C1 segment of cervical spinal cord (tissue), 14 donors: ENCODE data around the gene AGBL4.
A peak's percentile ranks its signal among the peaks of the same experiment; 100 is the strongest.

Source experiments
- DNase-seq, 14 donors: peaks; one replicate each; lab custom pipeline; 2025; lab: John Stamatoyannopoulos, UW

Gene AGBL4

DNA sequence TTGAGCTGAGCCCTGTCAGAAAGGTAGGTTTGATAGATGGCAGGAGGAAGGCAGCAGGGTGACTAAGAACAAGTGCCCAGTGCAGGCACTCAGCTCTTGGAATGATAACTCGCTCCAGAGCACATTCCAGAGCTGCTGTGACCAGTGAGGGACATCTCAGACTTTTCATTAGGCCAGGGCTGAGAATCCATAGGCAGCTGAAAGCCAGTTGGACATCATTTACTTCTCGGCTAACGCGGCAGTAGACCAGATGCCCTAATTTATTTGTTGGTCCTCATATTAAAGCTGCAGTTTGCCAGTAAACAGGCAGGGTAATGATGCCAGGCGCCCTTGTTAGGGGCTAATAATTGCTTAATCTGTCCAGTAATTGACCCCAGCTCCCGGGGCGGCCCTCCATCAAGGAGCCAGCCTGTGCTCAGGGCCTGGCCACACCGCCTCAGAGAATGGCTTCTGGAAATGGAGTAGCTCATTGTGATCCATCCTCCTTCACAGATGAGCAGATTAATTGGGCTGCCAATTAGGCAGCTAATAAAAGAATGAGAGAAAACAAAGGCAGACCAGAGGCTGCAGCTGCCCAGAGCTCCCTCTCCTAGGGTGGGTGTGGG, 1369.0 kb downstream of the AGBL4 start:
- no peak for DNase-seq

DNA sequence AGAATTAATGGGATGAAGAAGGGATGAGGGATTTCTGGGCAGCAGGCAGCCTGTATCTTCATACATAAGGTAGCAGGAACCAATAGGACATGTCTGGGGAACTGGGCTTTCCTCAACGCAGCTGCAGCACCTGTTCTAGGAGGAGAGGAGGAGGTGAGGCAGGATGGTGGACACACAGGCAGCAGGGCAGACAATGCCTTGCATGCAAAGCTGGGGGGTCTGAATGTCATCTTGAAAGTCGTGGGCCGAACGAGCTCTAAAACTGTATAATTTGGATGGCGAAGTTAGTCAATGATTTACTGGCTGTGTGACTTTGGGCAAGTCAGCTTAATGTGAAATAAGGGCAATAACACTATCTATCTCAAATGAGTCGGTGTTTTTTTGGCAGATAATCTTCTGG, 1371.4 kb downstream of the AGBL4 start:
- DNase-seq: no peak

GRCh38 chr1:48649880-48650279, 1373.9 kb downstream of the AGBL4 start:
- no peak for DNase-seq

- no peak for DNase-seq
Observed at GRCh38 chr1:48645883-48646282, 1377.9 kb downstream of the AGBL4 start.

GRCh38 chr1:48644905-48645605, 1378.7 kb downstream of the AGBL4 start:
- DNase-seq: peak in 1 of 14 donors; percentile 12

DNA sequence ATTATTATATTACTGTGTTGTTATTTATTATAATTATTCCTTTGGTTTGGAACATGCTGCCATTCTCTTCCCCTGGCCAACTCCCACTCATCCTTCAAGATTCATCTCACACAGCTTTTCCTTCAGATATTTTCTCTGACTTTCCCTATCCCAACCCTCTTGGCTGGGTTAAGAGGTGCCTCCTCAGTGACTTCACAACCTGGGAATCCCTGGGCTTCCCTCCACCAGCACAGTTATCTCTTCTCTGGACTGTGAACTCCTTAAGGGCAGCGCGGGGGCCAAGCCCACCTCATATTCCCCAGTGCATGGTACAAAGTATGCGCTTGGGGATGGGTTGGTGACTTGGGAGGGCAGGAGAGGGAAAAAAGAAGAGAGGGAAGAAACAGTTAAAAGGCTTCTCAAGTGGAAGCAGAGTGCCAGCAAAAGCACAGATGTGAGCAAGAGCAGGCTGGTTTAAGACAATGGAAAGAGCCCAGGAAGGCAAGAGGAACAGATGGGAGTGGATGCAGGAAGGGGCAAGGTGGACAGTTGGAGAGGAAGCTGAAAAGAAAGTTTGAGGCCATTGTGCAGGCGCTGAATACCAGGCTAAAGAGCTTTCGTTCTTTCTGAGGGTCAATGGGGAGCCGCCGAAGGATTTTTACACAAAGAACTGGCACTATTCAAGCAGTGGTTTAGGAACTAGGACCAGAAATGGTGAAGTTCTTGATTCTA, 1379.4 kb downstream of the AGBL4 start:
- DNase-seq: no peak

- no peak for DNase-seq
Observed at GRCh38 chr1:48643193-48643592, 1380.6 kb downstream of the AGBL4 start.

- DNase-seq: no peak
Observed at GRCh38 chr1:48640836-48641492, 1382.8 kb downstream of the AGBL4 start.

- no peak for DNase-seq
Observed at GRCh38 chr1:48629867-48630266, 1393.9 kb downstream of the AGBL4 start.

- no peak for DNase-seq
Observed at GRCh38 chr1:48627486-48627885, 1396.3 kb downstream of the AGBL4 start.

DNA sequence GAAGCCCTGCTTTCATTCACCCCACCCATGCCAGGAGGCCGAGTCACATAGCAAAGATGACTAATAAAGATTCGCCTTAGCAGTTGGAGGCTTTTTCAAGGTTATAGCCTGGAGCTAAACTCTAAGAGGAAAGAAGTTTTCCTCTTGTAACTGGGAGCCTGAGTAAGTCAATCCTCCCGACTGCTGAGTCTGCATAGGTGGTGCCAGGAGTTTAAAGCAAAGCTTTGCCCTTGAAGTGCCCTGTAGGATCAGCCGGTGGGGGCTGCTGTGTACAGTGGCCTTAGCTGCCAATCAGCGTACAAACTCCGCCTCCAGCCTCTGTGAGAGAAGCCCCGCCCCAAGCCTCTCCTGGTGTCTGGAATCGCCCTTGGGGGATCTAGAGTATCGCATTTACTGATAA, 1404.2 kb downstream of the AGBL4 start:
- no peak for DNase-seq

- DNase-seq: no peak
Observed at GRCh38 chr1:48617252-48617651, 1406.5 kb downstream of the AGBL4 start.

DNA sequence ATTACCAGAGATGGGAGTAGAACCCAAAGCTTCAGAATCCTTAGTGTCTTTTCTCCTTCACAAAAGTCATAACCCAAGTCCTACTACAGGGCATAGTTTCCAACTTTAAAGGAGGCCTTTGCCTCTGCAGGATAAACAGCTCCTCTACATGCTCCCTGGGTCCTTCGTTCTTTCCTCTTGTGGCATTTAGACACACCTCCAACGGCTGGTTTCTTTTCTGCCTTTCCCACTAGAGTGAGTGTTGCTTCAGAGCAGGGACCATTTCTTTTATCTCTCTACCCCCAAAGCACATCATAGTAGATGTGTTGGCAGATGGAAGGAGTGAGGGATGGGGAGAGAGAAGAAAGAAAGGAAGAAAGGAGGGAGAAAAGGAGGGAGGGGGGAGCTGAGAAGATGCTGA, 1407.0 kb downstream of the AGBL4 start:
- DNase-seq: no peak

DNA sequence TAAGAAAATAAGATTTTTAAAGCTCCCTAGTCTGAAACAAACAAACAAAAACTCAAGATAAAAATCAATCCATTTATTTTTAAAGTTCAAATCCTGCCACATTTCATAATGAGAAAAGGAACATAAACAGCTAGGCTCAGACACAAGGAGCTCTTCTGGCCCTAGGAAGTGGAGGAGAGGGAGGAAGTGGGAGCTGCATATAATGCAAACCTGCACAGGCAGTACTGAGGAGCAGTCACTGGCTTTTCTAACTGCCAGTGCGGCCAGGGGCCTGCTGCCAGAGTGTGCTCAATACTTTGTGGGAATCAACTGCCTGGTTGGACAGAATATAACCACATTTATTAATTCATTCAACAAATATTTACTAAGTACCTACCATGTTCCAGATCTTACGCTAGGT, 1411.9 kb downstream of the AGBL4 start:
- peak in 2 of 14 donors; percentile 2 to 8 for DNase-seq

- DNase-seq: peak in 11 of 14 donors; percentile 10 to 66 (median 50)
Observed at GRCh38 chr1:48610628-48611542, 1412.9 kb downstream of the AGBL4 start.

DNA sequence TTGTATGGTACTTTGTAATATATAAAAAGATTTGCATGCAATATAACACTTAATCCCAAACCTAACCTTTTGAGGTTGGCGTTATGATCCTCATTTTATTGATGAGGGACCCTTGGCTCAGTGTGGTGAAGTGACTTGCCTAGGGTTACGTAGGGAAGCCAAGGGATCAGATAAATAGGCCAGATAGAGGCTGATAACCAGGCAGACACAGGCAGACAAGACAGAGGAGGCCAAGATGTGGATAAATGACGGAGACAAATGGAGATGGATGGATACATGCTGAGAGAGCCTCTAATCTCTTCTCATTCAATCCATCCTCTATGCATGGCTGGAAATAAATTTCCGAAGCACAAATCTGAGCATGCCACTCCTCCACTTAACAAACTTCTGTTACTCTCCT, 1414.9 kb downstream of the AGBL4 start:
- no peak for DNase-seq

DNA sequence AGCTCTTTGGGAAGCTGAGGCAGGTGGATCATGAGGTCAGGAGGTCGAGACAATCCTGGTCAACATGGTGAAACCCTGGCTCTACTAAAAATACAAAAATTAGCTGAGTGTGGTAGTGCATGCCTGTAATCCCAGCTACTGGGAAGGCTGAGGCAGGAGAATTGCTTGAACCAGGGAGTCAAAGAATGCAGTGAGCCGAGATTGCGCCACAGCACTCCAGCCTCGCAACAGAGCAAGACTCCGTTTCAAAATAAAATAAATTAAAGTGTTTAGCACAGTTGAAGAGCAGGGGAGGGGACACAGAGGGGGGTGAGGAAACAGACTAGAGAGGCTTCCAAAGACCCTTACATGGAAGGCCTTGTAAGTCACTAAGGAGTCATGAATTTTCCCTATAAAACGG, 1420.5 kb downstream of the AGBL4 start:
- DNase-seq: no peak

DNA sequence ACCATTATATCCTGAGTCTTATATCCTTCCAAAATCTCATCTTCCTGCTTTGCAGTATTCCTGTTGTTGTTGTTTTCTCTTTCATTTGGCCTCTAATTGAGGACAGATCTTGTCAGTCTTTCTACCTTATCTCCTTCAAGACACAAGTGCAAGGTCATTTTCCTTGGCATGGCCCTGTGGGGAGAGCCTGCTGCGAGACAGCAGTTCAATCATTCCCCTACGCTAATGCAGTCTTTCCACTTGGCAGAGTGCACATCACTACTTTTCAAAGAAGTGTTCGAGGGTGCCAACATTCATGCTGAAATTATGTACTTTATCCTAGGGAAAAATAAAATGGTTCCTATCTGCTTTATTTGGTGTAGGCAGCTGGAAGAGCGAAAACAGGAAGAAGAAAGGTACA, 1421.4 kb downstream of the AGBL4 start:
- no peak for DNase-seq

GRCh38 chr1:48600182-48600581, 1423.6 kb downstream of the AGBL4 start:
- DNase-seq: no peak

GRCh38 chr1:48597663-48598062, 1426.1 kb downstream of the AGBL4 start:
- no peak for DNase-seq

GRCh38 chr1:48596046-48596445, 1427.7 kb downstream of the AGBL4 start:
- no peak for DNase-seq
